Panc1 (cell line): Measurements from ENCODE around the gene INCA1. TPM values are rescaled to one million over a fixed set of nuclear protein-coding genes. Genes with fewer than 3 reads are reported as not detected.

ENCODE experiments used
- ATAC-seq: fragments of 200-7000 bp; cut with Tn5 transposase; 2 replicates; pipeline ENCODE4 v1.9.1; 2020; ENCODE audit warnings: mild to moderate bottlenecking, moderate library complexity
- BruUV-seq: library from RNA; stranded (reverse); fragments of 400-500 nt; replicated peaks from 2 replicates; lab custom pipeline; 2021; lab: Mats Ljungman, UMichigan
- CTCF ChIA-PET: fragments of 300-600 bp; sonication (Branson Sonifier 250); formaldehyde crosslinking; loops from one replicate; lab custom pipeline; 2022; ENCODE audit warnings: antibody characterized with exemption; lab: Charles Lee
- POLR2A ChIA-PET: fragments of 300-600 bp; sonication (Branson Sonifier 250); formaldehyde crosslinking; loops from one replicate; lab custom pipeline; 2022; ENCODE audit warnings: antibody characterized with exemption; lab: Charles Lee
- DNase-seq: peaks from one replicate; pipeline ENCODE4 v3.0.0-alpha.2; 2010; ENCODE audit warnings: low read depth, low spot score
- H3K27ac ChIP-seq: 2 replicates; pipeline ENCODE4 v1.5.1; 2011; ENCODE audit warnings: mild to moderate bottlenecking, low read length, inconsistent platforms
- H3K27me3 ChIP-seq: fragments of 200-500 bp; sonication (Bioruptor generic); 2 replicates; pipeline ENCODE4 v1.6.0; 2014; ENCODE audit warnings: low read length, inconsistent platforms; ENCODE audit not compliant: control insufficient read depth, insufficient read depth
- H3K36me3 ChIP-seq: fragments of 200-500 bp; sonication (Bioruptor generic); 2 replicates; pipeline ENCODE4 v1.5.1; 2014; ENCODE audit warnings: inconsistent platforms, mild to moderate bottlenecking, low read length, moderate library complexity; ENCODE audit not compliant: control insufficient read depth, insufficient read depth
- H3K4me1 ChIP-seq: 2 replicates; pipeline ENCODE4 v1.5.1; 2011; ENCODE audit warnings: inconsistent platforms, mild to moderate bottlenecking, low read length, moderate library complexity; ENCODE audit not compliant: control insufficient read depth, insufficient read depth
- H3K4me3 ChIP-seq, 2 experiments: 2 replicates each; pipeline ENCODE4 v1.5.1; 2011 to 2012; ENCODE audit warnings: low read depth in 2 of 2, low read length in 2 of 2, mild to moderate bottlenecking in 2 of 2, inconsistent platforms in 1 of 2, moderate library complexity in 1 of 2
- H3K9me3 ChIP-seq: fragments of 200-500 bp; sonication (Bioruptor generic); 2 replicates; pipeline ENCODE4 v1.5.1; 2014; ENCODE audit warnings: low read depth, mild to moderate bottlenecking, inconsistent platforms, low read length, moderate library complexity; ENCODE audit not compliant: control insufficient read depth, insufficient read depth
- POLR2AphosphoS5 ChIP-seq: IDR thresholded peaks from 2 replicates; pipeline ENCODE4 v1.6.1; 2012; ENCODE audit warnings: mild to moderate bottlenecking, low read depth, low read length, moderate library complexity
- SIN3A ChIP-seq: IDR thresholded peaks from 2 replicates; pipeline ENCODE4 v1.6.1; 2012; ENCODE audit warnings: low read depth, mild to moderate bottlenecking, low read length, moderate library complexity, borderline replicate concordance; ENCODE audit not compliant: insufficient read depth
- TCF7L2 ChIP-seq: IDR thresholded peaks from 2 replicates; pipeline ENCODE4 v1.6.1; 2011; ENCODE audit warnings: mild to moderate bottlenecking, low read depth, low read length, inconsistent platforms
- in situ Hi-C: cut with HindIII; loops from 2 replicates; pipeline ENCODE4 v1.10.0; 2016; ENCODE audit warnings: low sequenced_read_pairs, low pct_unique_long_range_greater_than_20kb
- intact Hi-C: fragments of 100-400 bp; cut with micrococcal nuclease; formaldehyde crosslinking; loops from one replicate; pipeline ENCODE4 v1.10.0; 2022; ENCODE audit not compliant: unreplicated experiment
- total RNA-seq: library from RNA; stranded (reverse); gene quantifications from one replicate; pipeline ENCODE4 v1.2.1, GENCODE V29; 2021; ENCODE audit not compliant: unreplicated experiment
- TF ChIP-seq, protein P1 (sequence below): fragments of 450-650 bp; IDR thresholded peaks from 2 replicates; pipeline ENCODE4 v1.5.1; 2017; ENCODE audit warnings: mild to moderate bottlenecking
- TF ChIP-seq, protein P2 (sequence below), 2 experiments: IDR thresholded peaks; 2 replicates each; pipeline ENCODE4 v1.6.1; 2011 to 2012; ENCODE audit warnings: low read depth in 2 of 2, control low read depth in 1 of 2, low read length in 1 of 2, mild to moderate bottlenecking in 1 of 2, moderate library complexity in 1 of 2; ENCODE audit not compliant: insufficient read depth in 1 of 2

Gene INCA1
- total RNA-seq, 1 experiment from 2014 or later = 1.7 TPM

DNA sequence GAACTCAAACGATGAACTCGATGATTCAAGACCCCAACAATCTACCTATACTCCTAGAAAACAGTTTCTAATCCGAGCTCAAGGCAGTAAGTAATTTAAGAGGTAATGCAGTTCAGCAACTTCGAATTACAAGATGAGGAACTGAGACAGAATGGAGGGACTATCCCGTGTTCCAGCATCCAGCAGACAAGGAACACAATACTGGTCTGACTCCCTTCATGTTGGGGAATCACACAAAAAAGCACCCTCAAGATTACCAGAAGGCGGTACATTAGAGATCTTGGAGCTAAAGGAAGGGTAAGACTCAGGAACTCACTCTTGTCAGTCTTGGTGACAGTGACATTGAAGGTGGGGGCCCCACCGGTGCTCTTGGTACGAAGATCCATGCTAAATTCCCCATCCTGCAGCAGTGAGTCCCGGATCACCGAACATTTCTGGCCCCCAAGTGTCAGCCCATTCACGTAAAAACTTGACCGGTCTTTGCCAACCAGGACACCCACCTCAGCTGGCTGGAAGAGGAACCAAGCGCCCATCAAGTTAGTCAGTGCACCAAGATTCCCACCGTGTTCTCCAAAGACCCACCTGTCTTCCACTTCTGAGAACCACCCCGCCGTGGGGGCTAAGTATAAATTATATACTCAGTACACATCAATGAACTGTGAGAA lies 50.9 kb downstream of the INCA1 start:
- Histone ChIP-seq H3K36me3 (peaks cover 6% of the 10 kb centered on the region), H3K4me3 (peak overlapping the region; percentile 83 to 85), H3K27ac (peak overlapping the region; percentile 94), H3K9me3 (no peaks in the 10 kb centered on the region), H3K27me3 (no peaks in the 10 kb centered on the region), H3K4me1 (peaks cover 38% of the 10 kb centered on the region)
- CTCF ChIA-PET = interaction anchor here (0.6 kb wide), 1 partner anchor 21 kb away, joined by 4 read pairs; no protein-coding TSS in a partner anchor
- ATAC-seq = no peak
- no peak for TF ChIP-seq SIN3A
- peak; percentile 58 for TF ChIP-seq POLR2AphosphoS5
- no peak for DNase-seq
- in situ Hi-C loops = no loop called here
- TSS peak; percentile 90 for BruUV-seq
- POLR2A ChIA-PET = interaction anchor here (1.0 kb wide), 1 partner anchor 20 kb away, joined by 3 read pairs; no protein-coding TSS in a partner anchor
- intact Hi-C loops = no loop called here

DNA sequence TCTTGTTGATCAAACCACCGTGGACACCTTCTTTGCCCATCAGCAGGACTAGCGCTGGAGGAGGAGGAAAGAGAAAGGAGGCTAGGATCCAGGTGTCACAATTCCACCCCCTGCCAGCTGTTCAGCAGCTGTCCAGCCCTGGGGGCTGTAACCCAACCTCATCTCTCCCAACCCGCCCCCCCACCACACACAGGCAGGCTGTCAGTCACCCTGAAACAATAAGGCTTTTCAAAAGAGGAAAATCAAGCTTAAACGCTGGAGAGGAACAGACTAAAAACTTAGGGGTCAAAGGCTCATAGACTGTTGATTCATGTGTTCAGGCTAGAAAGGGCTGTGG lies 51.4 kb downstream of the INCA1 start:
- Histone ChIP-seq H3K27me3 (no peaks in the 10 kb centered on the region), H3K27ac (peak overlapping the region; percentile 94), H3K9me3 (no peaks in the 10 kb centered on the region), H3K36me3 (peaks cover 10% of the 10 kb centered on the region), H3K4me1 (peaks cover 33% of the 10 kb centered on the region), H3K4me3 (peak overlapping the region; percentile 83 to 85)
- ATAC-seq = no peak
- DNase-seq = no peak
- POLR2A ChIA-PET = no interaction called here
- intact Hi-C loops = no loop called here
- TF ChIP-seq TCF7L2 = no peak
- TF ChIP-seq SIN3A = no peak
- TF ChIP-seq, protein P1, sequence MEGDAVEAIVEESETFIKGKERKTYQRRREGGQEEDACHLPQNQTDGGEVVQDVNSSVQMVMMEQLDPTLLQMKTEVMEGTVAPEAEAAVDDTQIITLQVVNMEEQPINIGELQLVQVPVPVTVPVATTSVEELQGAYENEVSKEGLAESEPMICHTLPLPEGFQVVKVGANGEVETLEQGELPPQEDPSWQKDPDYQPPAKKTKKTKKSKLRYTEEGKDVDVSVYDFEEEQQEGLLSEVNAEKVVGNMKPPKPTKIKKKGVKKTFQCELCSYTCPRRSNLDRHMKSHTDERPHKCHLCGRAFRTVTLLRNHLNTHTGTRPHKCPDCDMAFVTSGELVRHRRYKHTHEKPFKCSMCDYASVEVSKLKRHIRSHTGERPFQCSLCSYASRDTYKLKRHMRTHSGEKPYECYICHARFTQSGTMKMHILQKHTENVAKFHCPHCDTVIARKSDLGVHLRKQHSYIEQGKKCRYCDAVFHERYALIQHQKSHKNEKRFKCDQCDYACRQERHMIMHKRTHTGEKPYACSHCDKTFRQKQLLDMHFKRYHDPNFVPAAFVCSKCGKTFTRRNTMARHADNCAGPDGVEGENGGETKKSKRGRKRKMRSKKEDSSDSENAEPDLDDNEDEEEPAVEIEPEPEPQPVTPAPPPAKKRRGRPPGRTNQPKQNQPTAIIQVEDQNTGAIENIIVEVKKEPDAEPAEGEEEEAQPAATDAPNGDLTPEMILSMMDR = no peak
- TF ChIP-seq, protein P2, sequence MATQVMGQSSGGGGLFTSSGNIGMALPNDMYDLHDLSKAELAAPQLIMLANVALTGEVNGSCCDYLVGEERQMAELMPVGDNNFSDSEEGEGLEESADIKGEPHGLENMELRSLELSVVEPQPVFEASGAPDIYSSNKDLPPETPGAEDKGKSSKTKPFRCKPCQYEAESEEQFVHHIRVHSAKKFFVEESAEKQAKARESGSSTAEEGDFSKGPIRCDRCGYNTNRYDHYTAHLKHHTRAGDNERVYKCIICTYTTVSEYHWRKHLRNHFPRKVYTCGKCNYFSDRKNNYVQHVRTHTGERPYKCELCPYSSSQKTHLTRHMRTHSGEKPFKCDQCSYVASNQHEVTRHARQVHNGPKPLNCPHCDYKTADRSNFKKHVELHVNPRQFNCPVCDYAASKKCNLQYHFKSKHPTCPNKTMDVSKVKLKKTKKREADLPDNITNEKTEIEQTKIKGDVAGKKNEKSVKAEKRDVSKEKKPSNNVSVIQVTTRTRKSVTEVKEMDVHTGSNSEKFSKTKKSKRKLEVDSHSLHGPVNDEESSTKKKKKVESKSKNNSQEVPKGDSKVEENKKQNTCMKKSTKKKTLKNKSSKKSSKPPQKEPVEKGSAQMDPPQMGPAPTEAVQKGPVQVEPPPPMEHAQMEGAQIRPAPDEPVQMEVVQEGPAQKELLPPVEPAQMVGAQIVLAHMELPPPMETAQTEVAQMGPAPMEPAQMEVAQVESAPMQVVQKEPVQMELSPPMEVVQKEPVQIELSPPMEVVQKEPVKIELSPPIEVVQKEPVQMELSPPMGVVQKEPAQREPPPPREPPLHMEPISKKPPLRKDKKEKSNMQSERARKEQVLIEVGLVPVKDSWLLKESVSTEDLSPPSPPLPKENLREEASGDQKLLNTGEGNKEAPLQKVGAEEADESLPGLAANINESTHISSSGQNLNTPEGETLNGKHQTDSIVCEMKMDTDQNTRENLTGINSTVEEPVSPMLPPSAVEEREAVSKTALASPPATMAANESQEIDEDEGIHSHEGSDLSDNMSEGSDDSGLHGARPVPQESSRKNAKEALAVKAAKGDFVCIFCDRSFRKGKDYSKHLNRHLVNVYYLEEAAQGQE (IDR thresholded peaks at IDR 0.05; ENCODE audit: insufficient read depth in 1 of 2, low read depth in 2 of 2, low read length in 1 of 2) = no peak; a peak in 1 of 4 replicates
- TF ChIP-seq POLR2AphosphoS5 = no peak
- in situ Hi-C loops = no loop called here
- CTCF ChIA-PET = interaction anchor here (0.6 kb wide), 1 partner anchor 21 kb away, joined by 4 read pairs; no protein-coding TSS in a partner anchor
- BruUV-seq = no TSS peak
